Muscle of back (tissue), 13 donors: ENCODE data around the gene HOXB3. TPM values are rescaled to one million over a fixed set of nuclear protein-coding genes. Genes with fewer than 3 reads are reported as not detected.

Experiments used
- DNase-seq, 3 donors: peaks; one replicate each; pipeline versions ENCODE4 v3.0.0 to v3.0.0-alpha.2; 2013
- long read RNA-seq, 9 donors: transcript quantifications; one replicate each; lab custom pipeline, GENCODE V29; 2026
- polyA plus RNA-seq, 10 donors: library from polyadenylated mRNA; unstranded; fragments of 120-200 nt; gene quantifications; one replicate each; pipeline ENCODE4 v1.2.1, GENCODE V29; 2013; ENCODE audit not compliant: insufficient read length in 10 of 10

Gene HOXB3
- 10 to 100 TPM; 10.4 to 39.0 (median 24.4) TPM for polyA plus RNA-seq
- long read RNA-seq, donor 1, result 0 reads
- long read RNA-seq, donor 2, full-length matches to known transcripts, result 4 of 4 reads
- long read RNA-seq, donor 2, partial matches to known transcripts, result 0 of 4 reads
- long read RNA-seq, donor 2, other reads (novel, unspliced or antisense), result 0 of 4 reads
- long read RNA-seq, donor 3, result 0 reads
- long read RNA-seq, donor 4, full-length matches to known transcripts, result 2 of 7 reads
- long read RNA-seq, donor 4, partial matches to known transcripts, result 5 of 7 reads
- long read RNA-seq, donor 4, other reads (novel, unspliced or antisense), result 0 of 7 reads
- long read RNA-seq, donor 5, full-length matches to known transcripts, result 2 of 2 reads
- long read RNA-seq, donor 5, partial matches to known transcripts, result 0 of 2 reads
- long read RNA-seq, donor 5, other reads (novel, unspliced or antisense), result 0 of 2 reads
- long read RNA-seq, donor 6, full-length matches to known transcripts, result 1 of 7 reads
- long read RNA-seq, donor 6, partial matches to known transcripts, result 0 of 7 reads
- long read RNA-seq, donor 6, other reads (novel, unspliced or antisense), result 6 of 7 reads
- long read RNA-seq, donor 7, result 0 reads
- long read RNA-seq, donor 8, result 0 reads
- long read RNA-seq, donor 9, result 0 reads

- DNase-seq, result no peak
Measured at GRCh38 chr17:48589831-48590606, at the start of gene HOXB3. HOXB3 (minus strand) TSS chr17:48590241; CDS start chr17:48552474, 37,767 bp downstream.

DNA sequence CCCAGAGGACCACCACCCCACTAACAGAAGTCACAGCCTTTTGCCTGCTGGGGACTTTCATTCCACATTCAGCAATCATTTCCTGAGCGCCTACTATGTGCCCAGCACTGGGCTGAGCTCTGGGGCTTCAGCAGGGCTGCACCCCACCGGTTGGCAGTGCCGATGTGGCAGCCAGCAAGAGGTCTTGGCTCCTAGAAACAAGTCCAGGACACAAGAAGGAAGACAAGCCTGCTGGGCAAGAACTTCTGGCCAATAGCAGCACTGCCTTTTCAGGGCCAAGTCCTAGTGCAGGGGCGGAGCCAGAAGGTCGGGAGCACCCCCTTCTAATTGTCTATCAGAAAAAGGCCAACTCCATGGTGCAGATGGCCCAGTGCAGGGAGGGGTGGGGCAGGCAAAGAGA lies 49.1 kb upstream of the HOXB3 start:
- no peak for DNase-seq

DNA sequence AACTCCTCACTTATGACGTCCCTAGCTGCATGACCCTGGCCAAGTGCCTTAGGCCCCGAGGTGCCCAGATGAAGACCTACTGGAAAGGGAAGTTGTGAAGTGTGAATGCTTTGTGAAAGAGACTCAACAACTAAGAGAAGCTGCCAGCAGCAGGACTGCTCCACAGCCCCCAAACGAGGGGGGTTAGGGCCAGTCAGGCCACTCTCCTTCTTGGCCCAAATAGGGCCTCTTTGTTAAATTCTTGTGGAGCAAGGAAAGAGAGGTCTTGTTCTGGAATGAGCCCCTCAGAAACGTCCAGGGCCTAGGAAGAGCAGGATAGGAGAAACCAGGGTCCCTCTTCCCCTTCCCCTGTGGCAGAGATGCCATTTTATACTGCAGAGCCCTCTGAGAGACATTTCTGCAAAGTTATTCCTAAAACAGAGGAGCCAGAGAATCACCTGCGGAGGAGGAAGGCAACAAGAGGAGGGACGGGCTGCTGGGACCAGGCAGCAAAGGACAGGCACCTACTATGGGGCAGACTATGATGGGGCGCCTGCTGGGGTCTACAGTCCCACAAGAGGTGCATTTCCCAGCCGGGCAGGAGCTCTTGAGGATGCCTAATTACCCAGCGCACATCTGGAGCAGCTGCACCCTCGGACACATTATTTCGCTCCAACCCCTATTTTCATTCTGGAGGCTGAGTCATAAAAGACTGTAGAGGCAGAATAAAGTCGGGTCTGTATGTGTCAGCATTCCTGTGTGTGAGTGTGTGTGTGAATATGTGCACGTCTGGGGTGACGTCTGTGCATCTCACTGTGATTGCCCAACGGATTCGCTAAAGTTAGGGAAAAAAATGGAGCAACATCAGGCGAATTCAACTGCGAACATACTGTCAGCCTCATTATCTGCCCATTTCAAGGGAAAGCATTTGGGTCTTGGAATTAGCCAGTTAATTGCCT lies 47.6 kb upstream of the HOXB3 start:
- DNase-seq, result peak in 1 of 3 donors; percentile 80

GRCh38 chr17:48636177-48637018 lies 46.4 kb upstream of the HOXB3 start:
- DNase-seq, result peak; percentile 46 to 77 (median 64)

DNA sequence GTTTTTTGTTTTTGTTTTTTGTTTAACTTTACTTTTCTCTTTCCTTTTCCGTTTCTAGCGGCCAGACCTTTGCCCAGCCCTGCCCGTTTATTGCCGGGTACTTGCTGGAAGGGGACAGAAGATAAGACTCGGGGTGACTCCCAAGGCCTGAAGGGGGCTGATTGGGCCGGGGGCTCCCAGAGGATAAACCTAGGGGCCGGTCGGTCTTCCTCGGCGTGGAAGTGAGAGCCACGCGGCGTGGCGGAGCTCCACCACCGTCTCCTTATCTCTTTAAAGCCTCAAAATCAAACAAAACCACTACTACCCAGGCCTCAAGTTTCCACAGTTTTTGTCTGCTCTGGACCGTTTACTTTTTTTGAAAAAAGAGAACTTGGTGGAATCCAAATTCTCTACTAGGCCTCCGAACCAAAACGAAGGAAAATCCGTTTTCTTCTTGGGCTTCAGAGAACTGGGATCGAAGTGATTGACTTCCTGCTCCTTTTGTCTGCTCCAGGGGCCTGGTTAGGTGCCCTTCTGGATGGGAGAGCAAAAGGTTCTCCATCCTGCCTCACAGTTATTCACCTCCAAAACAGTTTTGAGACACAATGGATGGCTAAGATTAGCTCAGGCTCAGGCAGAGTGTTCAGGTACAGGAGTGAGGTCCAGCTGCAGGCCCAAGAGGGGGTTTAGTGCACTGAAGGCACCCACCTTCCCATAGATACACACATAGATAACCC lies 44.6 kb upstream of the HOXB3 start:
- peak in 1 of 3 donors; percentile 9 for DNase-seq

GRCh38 chr17:48633266-48633677 lies 43.2 kb upstream of the HOXB3 start:
- no peak for DNase-seq

- no peak for DNase-seq
Measured at GRCh38 chr17:48632579-48633265, 42.7 kb upstream of the HOXB3 start.

DNA sequence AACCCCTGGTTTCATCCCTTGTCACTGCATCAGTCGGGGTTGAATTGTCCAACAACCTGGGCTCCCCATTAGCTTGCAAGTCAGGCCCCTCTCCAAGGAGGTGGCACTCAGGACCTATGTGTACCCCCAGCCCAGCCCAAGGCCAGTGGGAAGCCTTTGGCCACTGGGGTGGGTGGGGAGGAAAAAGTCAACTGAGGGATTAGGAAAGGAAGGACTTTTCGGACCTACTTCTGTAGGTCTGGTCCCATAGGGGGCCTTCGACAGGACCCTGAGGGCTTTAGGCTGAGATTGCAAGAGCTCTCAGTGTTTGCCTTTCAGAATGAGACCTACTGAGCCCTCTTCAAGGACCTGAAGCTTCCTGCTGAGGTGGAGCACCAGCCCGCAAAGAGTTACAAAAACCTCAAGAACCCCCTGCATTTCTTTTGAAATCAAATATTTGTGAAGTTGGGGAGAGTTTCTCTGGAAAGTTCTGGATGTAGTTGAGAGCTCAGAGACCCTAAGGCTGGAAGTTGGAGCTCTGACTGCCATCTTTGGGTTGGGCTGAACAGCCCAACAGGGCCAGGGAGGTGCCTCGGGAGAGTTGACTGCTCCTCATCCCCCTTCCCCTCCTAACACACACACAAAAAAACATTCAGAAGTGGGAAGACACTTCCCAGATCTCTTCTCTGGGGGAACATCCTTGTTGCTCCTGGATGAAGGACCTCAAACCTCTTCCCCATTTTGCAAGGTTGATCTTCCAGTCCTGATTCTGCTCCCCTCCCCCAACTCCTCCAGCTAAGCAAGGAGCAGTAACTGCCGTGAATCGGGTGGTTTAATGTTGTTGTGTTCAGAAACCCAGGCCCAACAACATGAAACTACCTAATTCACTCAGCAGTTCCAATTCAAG lies 41.9 kb upstream of the HOXB3 start:
- DNase-seq, result no peak

GRCh38 chr17:48630925-48631692 lies 41.1 kb upstream of the HOXB3 start:
- DNase-seq, result no peak

DNA sequence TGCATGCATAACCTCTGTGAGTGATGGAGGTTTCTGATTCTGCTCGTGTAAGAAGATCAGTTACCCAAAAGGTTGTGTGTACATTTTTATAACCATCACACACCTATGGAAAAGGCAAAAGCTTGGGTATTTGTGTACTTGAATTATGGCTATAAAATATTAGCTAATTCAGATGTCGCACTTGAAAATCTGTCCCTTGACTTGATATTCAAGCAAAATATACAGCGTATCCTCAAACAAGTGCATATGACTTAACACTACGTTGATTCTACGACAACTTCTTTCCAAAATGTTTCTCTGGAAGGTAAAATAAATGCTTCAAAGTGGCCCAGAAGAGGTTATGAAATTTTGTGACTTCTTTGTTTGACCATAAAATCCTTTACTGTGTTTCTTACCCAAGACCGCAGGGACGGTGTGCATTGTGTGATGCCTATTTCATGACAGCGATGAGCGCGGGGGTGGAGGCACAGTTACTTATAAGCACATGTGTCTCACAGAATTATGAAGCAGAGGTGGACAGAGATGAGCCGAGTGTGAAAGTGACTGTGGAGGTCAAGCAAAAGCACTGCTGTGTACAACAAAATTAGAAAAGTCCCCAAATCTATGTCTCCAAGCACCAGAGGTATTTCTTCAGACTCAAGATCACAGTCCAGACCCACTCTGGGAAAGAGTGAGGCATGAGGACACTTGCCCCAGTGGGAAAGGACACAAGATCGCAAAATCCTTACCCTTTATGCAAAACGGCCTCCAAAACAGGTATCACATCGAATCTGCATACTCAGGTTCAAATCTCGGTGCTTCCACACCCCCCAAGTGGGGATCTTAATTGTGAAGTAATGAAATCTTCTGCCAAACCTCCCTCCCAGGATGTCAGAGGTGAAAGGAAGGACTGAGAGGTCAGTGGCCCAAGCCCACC lies 40.2 kb upstream of the HOXB3 start:
- no peak for DNase-seq

DNA sequence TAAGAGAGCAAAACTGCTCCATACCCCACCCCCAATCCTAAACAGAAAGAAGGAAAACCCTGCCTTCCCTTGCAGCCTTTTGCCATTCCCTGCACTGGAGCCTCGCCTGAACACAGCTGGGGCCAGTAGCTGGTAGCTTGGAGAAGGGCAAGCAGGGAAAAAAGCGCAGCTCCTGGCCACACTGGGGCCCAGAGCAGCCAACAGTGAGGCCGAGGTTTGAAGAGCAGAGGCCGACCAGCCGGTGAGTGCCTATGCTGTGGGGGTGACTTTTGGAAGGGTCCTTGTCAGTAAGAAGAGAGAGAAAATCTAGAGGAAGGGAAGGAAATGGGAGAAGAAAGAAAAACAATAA lies 39.3 kb upstream of the HOXB3 start:
- DNase-seq, result no peak

- DNase-seq, result no peak
Measured at GRCh38 chr17:48628649-48629410, 38.8 kb upstream of the HOXB3 start.

GRCh38 chr17:48627623-48628521 lies 37.8 kb upstream of the HOXB3 start:
- no peak for DNase-seq

GRCh38 chr17:48627118-48627597 lies 37.1 kb upstream of the HOXB3 start:
- no peak for DNase-seq
